K562 (cell line): Measurements from ENCODE around the gene CCDC158. TPM values are rescaled to one million over a fixed set of nuclear protein-coding genes. Genes with fewer than 3 reads are reported as not detected.
"Not testable (repeated sequence)": the region's sequence is repeated elsewhere in the genome, so short reads cannot be mapped to it uniquely, and the experiment has no call there.

Experiments
- ATAC-seq: fragments of 200-7000 bp; cut with Tn5 transposase; 3 replicates; pipeline ENCODE4 v1.9.1; 2020; ENCODE audit warnings: moderate library complexity
- BruUV-seq: library from RNA; stranded (reverse); fragments of 400-500 nt; replicated peaks from 2 replicates; lab custom pipeline; 2021; lab: Mats Ljungman, UMichigan
- CTCF ChIA-PET: fragments of 300-600 bp; formaldehyde crosslinking; extraction: SDS; loops from one replicate; lab custom pipeline; 2021; ENCODE audit warnings: low intra/inter-chr PET ratio; lab: Yijun Ruan, JAX
- POLR2A ChIA-PET: fragments of 300-600, 350-650 bp; sonication (Branson Sonifier 250); formaldehyde crosslinking; extraction: SDS; loops from one replicate; lab custom pipeline; 2021; ENCODE audit warnings: antibody characterized with exemption, inconsistent platforms; lab: Yijun Ruan, JAX
- DNase-seq, 4 experiments: peaks; one replicate each; pipeline versions ENCODE4 v3.0.0 to v3.0.0-alpha.2; 2011 to 2018; ENCODE audit warnings: low spot score in 3 of 4, mixed read lengths in 3 of 4; ENCODE audit errors: extremely low read depth in 1 of 4
- FAIRE-seq: peaks from 2 replicates; lab custom pipeline; 2011; peaks lifted over from hg19 to GRCh38; lab: Jason Lieb, UNC
- H2AFZ ChIP-seq: 2 replicates; pipeline ENCODE4 v1.6.0; 2011; ENCODE audit warnings: low read depth, low read length, control low read depth, inconsistent platforms
- H3K27ac ChIP-seq: fragments of 200-600 bp; 3 replicates; pipeline ENCODE4 v1.8.0; 2011; ENCODE audit warnings: low read depth, mild to moderate bottlenecking, control low read depth, inconsistent platforms, low read length, moderate library complexity, mixed read lengths; ENCODE audit errors: extremely low read depth
- H3K27me3 ChIP-seq, 2 experiments: fragments of 300-600 bp in 1 of 2; 2 replicates in 1 of 2; 3 replicates in 1 of 2; pipeline versions ENCODE4 v1.6.0 to v1.8.0; 2011; ENCODE audit warnings: inconsistent platforms in 2 of 2, low read length in 2 of 2, mild to moderate bottlenecking in 1 of 2, mixed read lengths in 1 of 2, moderate library complexity in 1 of 2; ENCODE audit not compliant: control insufficient read depth in 2 of 2, insufficient read depth in 2 of 2
- H3K36me3 ChIP-seq: fragments of 300-600 bp; 3 replicates; pipeline ENCODE4 v1.8.0; 2011; ENCODE audit warnings: mild to moderate bottlenecking, low read length, inconsistent platforms; ENCODE audit not compliant: control insufficient read depth, insufficient read depth
- H3K4me1 ChIP-seq, 2 experiments: fragments of 200-600 bp in 1 of 2; replicated peaks in 1 of 2; 2 replicates in 1 of 2; 3 replicates in 1 of 2; pipeline versions ENCODE4 v1.5.1 to v1.8.0; 2011; ENCODE audit warnings: inconsistent platforms in 2 of 2, low read length in 2 of 2, mild to moderate bottlenecking in 1 of 2, mixed read lengths in 1 of 2, moderate library complexity in 1 of 2; ENCODE audit not compliant: control insufficient read depth in 2 of 2, insufficient read depth in 2 of 2
- H3K4me2 ChIP-seq: 2 replicates; pipeline ENCODE4 v1.6.1; 2011; ENCODE audit warnings: low read length, control low read depth, inconsistent platforms, mixed read lengths; ENCODE audit not compliant: insufficient read depth
- H3K4me3 ChIP-seq: fragments of 200-600 bp; sonication (generic), shearing (Covaris generic); 2 replicates; pipeline ENCODE4 v1.5.1; 2016; ENCODE audit warnings: control low read depth, inconsistent platforms
- H3K79me2 ChIP-seq: fragments of 200-600 bp; 3 replicates; pipeline ENCODE4 v1.8.0; 2011; ENCODE audit warnings: low read length, inconsistent platforms; ENCODE audit not compliant: control insufficient read depth, insufficient read depth
- H3K9ac ChIP-seq, 2 experiments: 2 replicates each; pipeline versions ENCODE4 v1.6.0 to v1.6.1; 2011; ENCODE audit warnings: low read depth in 2 of 2, low read length in 2 of 2, control low read depth in 1 of 2, inconsistent platforms in 1 of 2, mild to moderate bottlenecking in 1 of 2, mixed read lengths in 1 of 2; ENCODE audit not compliant: insufficient read depth in 1 of 2
- H3K9me1 ChIP-seq: one replicate; pipeline ENCODE4 v1.6.0; 2011; ENCODE audit warnings: inconsistent platforms, mild to moderate bottlenecking, low read length, moderate library complexity; ENCODE audit not compliant: control insufficient read depth, insufficient read depth
- H3K9me3 ChIP-seq: replicated peaks from 2 replicates; pipeline ENCODE4 v1.5.1; 2011; ENCODE audit warnings: low read depth, low read length, inconsistent platforms; ENCODE audit not compliant: control insufficient read depth, insufficient read depth
- H4K20me1 ChIP-seq: replicated peaks from 2 replicates; pipeline ENCODE4 v1.6.1; 2011; ENCODE audit warnings: low read length, inconsistent platforms, mixed read lengths; ENCODE audit not compliant: control insufficient read depth, insufficient read depth
- RAD21 ChIP-seq, 2 experiments: fragments of 250-450 bp in 1 of 2; fragments of 450-650 bp in 1 of 2; sonication (Bioruptor Pico) in 1 of 2; formaldehyde crosslinking in 1 of 2; IDR thresholded peaks in 1 of 2; conservative IDR thresholded peaks in 1 of 2; 2 replicates each; pipeline versions ENCODE4 v1.4.0 to v1.8.0; 2020 to 2022; ENCODE audit warnings: mild to moderate bottlenecking in 2 of 2, moderate library complexity in 1 of 2
- WGBS: fragments of 100-300 bp; shearing (Covaris generic); methylation state at CpG from one replicate; pipeline ENCODE4 v1.1.6; 2016; ENCODE audit warnings: low coverage, mixed read lengths; ENCODE audit not compliant: insufficient coverage; ENCODE audit errors: missing lambda C conversion rate; 5-methylcytosine and 5-hydroxymethylcytosine counted together
- in situ Hi-C: fragments of 300-500 bp; cut with MboI; formaldehyde crosslinking; loops from 4 replicates; pipeline ENCODE4 v1.15.0; 2018; ENCODE audit warnings: inconsistent platforms, mixed read lengths
- intact Hi-C: fragments of 100-400 bp; cut with micrococcal nuclease; formaldehyde crosslinking; loops from 2 replicates; pipeline ENCODE4 v1.14.2; 2022
- polyA plus RNA-seq, 8 experiments: library from polyadenylated mRNA; depleted of rRNA in 4 of 8; stranded (reverse) in 5 of 8; unstranded in 3 of 8; fragments of >200 nt; fragmentation: Nextera tagmentation in 2 of 8; fragmentation: Illumina TruSeq in 1 of 8; extraction: Ambion mirVana in 2 of 8; extraction: Trizol in 1 of 8; gene quantifications; 2 replicates each; pipeline versions ENCODE4 v1.2.1 to v1.2.3, GENCODE V29; 2011 to 2014; ENCODE audit warnings: inconsistent platforms in 1 of 8, missing spikeins in 1 of 8
- total RNA-seq, 7 experiments: library from RNA; depleted of rRNA in 6 of 7; stranded (reverse); fragments of >200 nt in 6 of 7; fragmentation: Illumina TruSeq in 2 of 7; extraction: Trizol in 2 of 7; gene quantifications; 2 replicates each; pipeline versions ENCODE4 v1.2.1 to v1.2.3, GENCODE V29; 2011 to 2021; ENCODE audit warnings: low replicate concordance in 1 of 7
- TF ChIP-seq, protein P1 (sequence below), 3 experiments: IDR thresholded peaks in 2 of 3; conservative IDR thresholded peaks in 1 of 3; 2 replicates each; pipeline ENCODE4 v1.5.1; 2011 to 2012; ENCODE audit warnings: low read length in 3 of 3, mild to moderate bottlenecking in 3 of 3, control low read depth in 2 of 3, improper control_type of control experiment in 1 of 3, inconsistent platforms in 1 of 3, low read depth in 1 of 3, mixed read lengths in 1 of 3, moderate library complexity in 1 of 3; ENCODE audit not compliant: insufficient read depth in 2 of 3
- TF ChIP-seq, protein P2 (sequence below): sonication (generic); formaldehyde crosslinking; IDR thresholded peaks from 2 replicates; pipeline ENCODE4 v1.5.0; 2020; ENCODE audit warnings: missing genetic modification reagents

The CCDC158 gene
- total and polyA plus RNA-seq, 9 of the 15 experiments (the other 6 are each of a cell fraction or from before 2014, with no cell fraction given), result not detected

DNA sequence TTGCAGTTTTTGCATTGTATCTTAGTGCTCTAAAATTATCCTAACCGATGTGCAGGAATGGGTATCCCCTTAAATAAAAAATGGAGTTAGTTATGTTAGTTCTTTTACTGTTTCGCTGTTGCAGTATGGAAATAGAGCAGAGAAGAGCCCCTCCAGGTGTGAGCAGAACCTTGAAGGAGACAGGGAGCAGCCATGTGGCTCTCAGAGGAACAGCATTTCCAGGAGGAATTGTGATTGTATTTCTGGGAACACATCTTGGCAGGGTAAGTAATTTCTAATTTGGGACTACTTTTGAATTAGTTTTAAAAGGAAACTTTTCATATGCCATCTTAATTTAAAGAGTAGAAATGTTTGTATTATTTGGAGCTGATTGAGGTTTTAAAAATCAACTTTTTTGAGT, 5.3 kb upstream of the CCDC158 start:
- no peaks in the 10 kb centered on the region for H4K20me1 ChIP-seq
- H3K36me3 ChIP-seq, result no peaks in the 10 kb centered on the region
- H3K27me3 ChIP-seq, result no peaks in the 10 kb centered on the region
- no peaks in the 10 kb centered on the region for H3K79me2 ChIP-seq
- 3% methylated on average over 2 of the region's 2 CpGs for whole genome bisulfite sequencing
- intact Hi-C loops, result loop anchor here (5.0 kb wide), 1 partner anchor 429 kb away; no protein-coding TSS in a partner anchor
- H3K4me2 ChIP-seq, result no peak overlapping the region
- no peak overlapping the region for H3K9ac ChIP-seq
- in situ Hi-C loops, result no loop called here
- TF ChIP-seq, protein P1, sequence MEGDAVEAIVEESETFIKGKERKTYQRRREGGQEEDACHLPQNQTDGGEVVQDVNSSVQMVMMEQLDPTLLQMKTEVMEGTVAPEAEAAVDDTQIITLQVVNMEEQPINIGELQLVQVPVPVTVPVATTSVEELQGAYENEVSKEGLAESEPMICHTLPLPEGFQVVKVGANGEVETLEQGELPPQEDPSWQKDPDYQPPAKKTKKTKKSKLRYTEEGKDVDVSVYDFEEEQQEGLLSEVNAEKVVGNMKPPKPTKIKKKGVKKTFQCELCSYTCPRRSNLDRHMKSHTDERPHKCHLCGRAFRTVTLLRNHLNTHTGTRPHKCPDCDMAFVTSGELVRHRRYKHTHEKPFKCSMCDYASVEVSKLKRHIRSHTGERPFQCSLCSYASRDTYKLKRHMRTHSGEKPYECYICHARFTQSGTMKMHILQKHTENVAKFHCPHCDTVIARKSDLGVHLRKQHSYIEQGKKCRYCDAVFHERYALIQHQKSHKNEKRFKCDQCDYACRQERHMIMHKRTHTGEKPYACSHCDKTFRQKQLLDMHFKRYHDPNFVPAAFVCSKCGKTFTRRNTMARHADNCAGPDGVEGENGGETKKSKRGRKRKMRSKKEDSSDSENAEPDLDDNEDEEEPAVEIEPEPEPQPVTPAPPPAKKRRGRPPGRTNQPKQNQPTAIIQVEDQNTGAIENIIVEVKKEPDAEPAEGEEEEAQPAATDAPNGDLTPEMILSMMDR (IDR thresholded peaks at IDR 0.05 in 2 of 3, conservative IDR thresholded peaks at IDR 0.05 in 1 of 3; ENCODE audit: insufficient read depth in 2 of 3, low read depth in 1 of 3, low read length in 3 of 3), result peak in 2 of 3 experiments; percentile 7 to 34; a peak in 2 of 6 replicates
- TF ChIP-seq, protein P2, sequence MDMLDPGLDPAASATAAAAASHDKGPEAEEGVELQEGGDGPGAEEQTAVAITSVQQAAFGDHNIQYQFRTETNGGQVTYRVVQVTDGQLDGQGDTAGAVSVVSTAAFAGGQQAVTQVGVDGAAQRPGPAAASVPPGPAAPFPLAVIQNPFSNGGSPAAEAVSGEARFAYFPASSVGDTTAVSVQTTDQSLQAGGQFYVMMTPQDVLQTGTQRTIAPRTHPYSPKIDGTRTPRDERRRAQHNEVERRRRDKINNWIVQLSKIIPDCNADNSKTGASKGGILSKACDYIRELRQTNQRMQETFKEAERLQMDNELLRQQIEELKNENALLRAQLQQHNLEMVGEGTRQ, result no peak
- TF ChIP-seq RAD21 (CRISPR knock-in tag; conservative IDR thresholded peaks at IDR 0.05 in 1 of 2, IDR thresholded peaks at IDR 0.05 in 1 of 2), result peak; percentile 8 to 27; a peak in 1 of 4 replicates
- ATAC-seq (no peak), DNase-seq (peak in 1 of 4 experiments; percentile 8), FAIRE-seq (peak; percentile 66)
- no peak overlapping the region for H3K4me3 ChIP-seq
- H3K27ac ChIP-seq, result no peak overlapping the region
- BruUV-seq, result no TSS peak
- CTCF ChIA-PET, result no interaction called here
- H2AFZ ChIP-seq, result no peak overlapping the region
- H3K4me1 ChIP-seq, result no peaks in the 10 kb centered on the region; a peak in 1 of 5 replicates
- no peaks in the 10 kb centered on the region for H3K9me1 ChIP-seq
- POLR2A ChIA-PET, result no interaction called here
- no peaks in the 10 kb centered on the region for H3K9me3 ChIP-seq

DNA sequence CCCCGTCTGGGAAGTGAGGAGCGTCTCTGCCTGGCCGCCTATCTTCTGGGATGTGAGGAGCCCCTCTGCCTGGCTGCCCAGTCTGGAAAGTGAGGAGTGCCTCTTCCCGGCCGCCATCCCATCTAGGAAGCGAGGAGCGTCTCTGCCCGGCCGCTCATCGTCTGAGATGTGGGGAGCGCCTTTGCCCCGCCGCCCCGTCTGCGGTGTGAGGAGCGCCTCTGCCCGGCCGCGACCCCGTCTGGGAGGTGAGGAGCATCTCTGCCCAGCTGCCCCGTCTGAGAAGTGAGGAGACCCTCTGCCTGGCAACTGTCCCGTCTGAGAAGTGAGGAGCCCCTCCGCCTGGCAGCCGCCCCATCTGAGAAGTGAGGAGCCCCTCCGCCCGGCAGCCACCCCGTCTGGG, 2.2 kb upstream of the CCDC158 start:
- H3K9ac ChIP-seq, H3K27ac ChIP-seq, BruUV-seq, FAIRE-seq, H3K9me1 ChIP-seq, H2AFZ ChIP-seq, H3K9me3 ChIP-seq, in situ Hi-C loops, H3K4me3 ChIP-seq, intact Hi-C loops, POLR2A ChIA-PET, H3K36me3 ChIP-seq, H4K20me1 ChIP-seq, ATAC-seq, DNase-seq, H3K27me3 ChIP-seq, H3K79me2 ChIP-seq, CTCF ChIA-PET, H3K4me2 ChIP-seq, H3K4me1 ChIP-seq: not testable (repeated sequence)
- WGBS, result 44% methylated on average over 14 of the region's 27 CpGs
